Subcutaneous abdominal adipose tissue (tissue), 5 donors: ENCODE measurements around the gene CHST14.

ENCODE experiments used
- H3K27ac ChIP-seq: one replicate; pipeline ENCODE4 v1.7.0; 2013; ENCODE audit warnings: low read depth, mild to moderate bottlenecking, inconsistent platforms, low read length, moderate library complexity
- H3K27me3 ChIP-seq, 5 donors: one replicate each; pipeline ENCODE4 v1.7.0; 2013; ENCODE audit warnings: low read length in 5 of 5, inconsistent platforms in 1 of 5; ENCODE audit not compliant: control insufficient read depth in 5 of 5, insufficient read depth in 4 of 5
- H3K36me3 ChIP-seq, 5 donors: one replicate each; pipeline ENCODE4 v1.7.0; 2013; ENCODE audit warnings: low read length in 5 of 5; ENCODE audit not compliant: control insufficient read depth in 5 of 5, insufficient read depth in 5 of 5
- H3K4me1 ChIP-seq, 5 donors: one replicate each; pipeline ENCODE4 v1.7.0; 2013; ENCODE audit warnings: low read length in 5 of 5, mild to moderate bottlenecking in 3 of 5, moderate library complexity in 1 of 5; ENCODE audit not compliant: control insufficient read depth in 5 of 5, insufficient read depth in 5 of 5
- H3K4me3 ChIP-seq, 5 donors: one replicate each; pipeline ENCODE4 v1.7.0; 2013; ENCODE audit warnings: low read length in 5 of 5, low read depth in 1 of 5
- H3K9ac ChIP-seq, 5 donors: one replicate each; pipeline ENCODE4 v1.7.0; 2013; ENCODE audit warnings: low read length in 5 of 5, mild to moderate bottlenecking in 4 of 5, moderate library complexity in 3 of 5
- H3K9me3 ChIP-seq, 5 donors: one replicate each; pipeline ENCODE4 v1.7.0; 2013; ENCODE audit warnings: low read length in 5 of 5; ENCODE audit not compliant: control insufficient read depth in 5 of 5
- donor health status: healthy.
- donor health status: healthy.
- donor health status: healthy.
- donor health status: healthy.
- donor health status: healthy.

The CHST14 gene

GRCh38 chr15:40463279-40463678, 7.5 kb upstream of the CHST14 start:
- Histone ChIP-seq H3K9me3 (no peaks in the 10 kb centered on the region), H3K36me3 (peaks cover 0 to 81% (median 66%) of the 10 kb centered on the region in 5 donors), H3K27ac (no peak overlapping the region), H3K9ac (no peak overlapping the region), H3K27me3 (no peaks in the 10 kb centered on the region), H3K4me3 (no peak overlapping the region), H3K4me1 (peaks cover 0 to 6% (median 0%) of the 10 kb centered on the region in 5 donors)

DNA sequence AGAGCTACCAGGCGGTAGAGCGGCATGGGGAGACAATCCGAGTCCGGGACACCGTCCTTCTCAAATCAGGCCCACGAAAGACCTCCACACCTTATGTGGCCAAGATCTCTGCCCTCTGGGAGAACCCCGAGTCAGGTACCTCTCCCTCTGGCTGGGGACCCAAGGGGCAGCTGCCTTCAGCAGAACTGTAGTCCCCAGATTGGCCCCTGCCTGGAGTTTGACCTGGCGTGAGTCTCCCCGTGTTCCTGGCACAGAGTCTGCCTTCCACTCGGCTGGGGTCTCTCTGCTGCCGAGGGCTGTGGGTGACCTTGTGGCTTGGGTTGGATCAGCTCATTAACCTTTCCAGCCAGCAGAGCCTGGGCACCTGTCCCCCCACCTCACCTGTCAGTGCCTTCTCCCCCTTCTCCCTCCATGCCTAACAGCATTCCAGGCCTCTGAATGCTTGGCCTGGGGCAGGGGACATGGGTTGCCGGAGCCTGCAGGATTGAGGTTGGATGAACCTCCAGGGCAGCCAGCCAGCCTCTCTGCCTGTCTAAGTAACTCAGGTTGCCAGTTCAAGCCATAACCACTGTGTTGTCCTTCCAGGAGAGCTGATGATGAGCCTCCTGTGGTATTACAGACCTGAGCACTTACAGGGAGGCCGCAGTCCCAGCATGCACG, 6.8 kb upstream of the CHST14 start:
- Histone ChIP-seq H3K4me3 (no peak overlapping the region), H3K27ac (no peak overlapping the region), H3K4me1 (peaks cover 0 to 6% (median 0%) of the 10 kb centered on the region in 5 donors), H3K27me3 (no peaks in the 10 kb centered on the region), H3K9ac (no peak overlapping the region), H3K36me3 (peaks cover 0 to 76% (median 59%) of the 10 kb centered on the region in 5 donors), H3K9me3 (no peaks in the 10 kb centered on the region)

- Histone ChIP-seq H3K36me3 (peaks cover 0 to 70% (median 52%) of the 10 kb centered on the region in 5 donors), H3K27ac (no peak overlapping the region), H3K4me1 (peaks cover 0 to 8% (median under 1%) of the 10 kb centered on the region in 5 donors), H3K9me3 (no peaks in the 10 kb centered on the region), H3K9ac (no peak overlapping the region), H3K4me3 (no peak overlapping the region), H3K27me3 (no peaks in the 10 kb centered on the region)
Observed at GRCh38 chr15:40464595-40465185, 6.1 kb upstream of the CHST14 start.

DNA sequence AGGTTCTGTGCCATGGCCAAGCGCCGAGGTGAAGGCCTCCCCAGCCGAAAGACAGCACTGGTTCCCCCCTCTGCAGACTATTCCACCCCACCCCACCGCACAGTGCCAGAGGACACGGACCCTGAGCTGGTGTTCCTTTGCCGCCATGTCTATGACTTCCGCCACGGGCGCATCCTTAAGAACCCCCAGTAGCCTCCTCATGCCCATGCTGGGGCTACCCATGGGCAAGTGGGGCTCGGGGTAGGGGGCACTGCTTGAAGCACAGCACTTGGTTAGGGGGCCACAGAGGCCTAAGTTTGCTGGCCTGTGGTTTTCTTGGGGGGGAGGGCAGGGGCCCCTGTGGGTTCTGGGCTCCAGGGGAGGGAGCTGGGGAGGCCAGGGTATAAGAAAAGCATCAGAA, 4.8 kb upstream of the CHST14 start:
- Histone ChIP-seq H3K4me1 (peaks cover 4 to 17% (median 9%) of the 10 kb centered on the region in 5 donors), H3K27ac (no peak overlapping the region), H3K4me3 (no peak overlapping the region), H3K27me3 (no peaks in the 10 kb centered on the region), H3K36me3 (peaks cover 0 to 58% (median 45%) of the 10 kb centered on the region in 5 donors), H3K9ac (no peak overlapping the region), H3K9me3 (no peaks in the 10 kb centered on the region)

GRCh38 chr15:40466426-40467260, 4.1 kb upstream of the CHST14 start:
- H3K27ac ChIP-seq: no peak overlapping the region

DNA sequence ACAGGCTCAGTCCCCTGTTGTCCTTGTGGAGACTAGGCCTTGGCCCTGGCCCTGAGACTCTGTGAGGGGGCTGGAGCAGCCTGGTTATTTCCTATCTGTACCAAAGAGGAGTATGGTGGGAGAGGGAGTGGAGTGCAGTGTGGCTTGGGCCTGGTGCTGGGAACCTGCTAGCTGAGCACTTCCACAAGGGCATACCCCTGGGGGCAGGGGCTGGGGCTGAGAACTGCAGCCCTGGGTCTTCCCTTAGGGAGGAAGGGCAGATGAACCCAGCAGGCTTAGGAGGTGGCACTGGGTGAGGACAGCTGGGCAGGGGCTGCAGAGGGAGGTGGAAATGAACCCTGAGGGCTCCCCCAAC, 3.5 kb upstream of the CHST14 start:
- no peaks in the 10 kb centered on the region for H3K27me3 ChIP-seq
- peaks cover 4 to 28% (median 20%) of the 10 kb centered on the region in 5 donors for H3K4me1 ChIP-seq
- H3K9ac ChIP-seq: no peak overlapping the region
- no peaks in the 10 kb centered on the region for H3K9me3 ChIP-seq
- H3K36me3 ChIP-seq: peaks cover 0 to 50% (median 37%) of the 10 kb centered on the region in 5 donors
- H3K27ac ChIP-seq: no peak overlapping the region
- no peak overlapping the region for H3K4me3 ChIP-seq

More at GRCh38 chr15:40466426-40467260, 4.1 kb upstream of the CHST14 start:
- no peak overlapping the region for H3K4me3 ChIP-seq
- no peaks in the 10 kb centered on the region for H3K27me3 ChIP-seq
- peaks cover 0 to 56% (median 43%) of the 10 kb centered on the region in 5 donors for H3K36me3 ChIP-seq
- H3K9ac ChIP-seq: no peak overlapping the region
- H3K4me1 ChIP-seq: peaks cover 4 to 22% (median 14%) of the 10 kb centered on the region in 5 donors
- no peaks in the 10 kb centered on the region for H3K9me3 ChIP-seq

GRCh38 chr15:40468898-40469331, 1.9 kb upstream of the CHST14 start:
- Histone ChIP-seq H3K9me3 (no peaks in the 10 kb centered on the region), H3K4me1 (peaks cover 4 to 31% (median 22%) of the 10 kb centered on the region in 5 donors), H3K36me3 (peaks cover 0 to 35% (median 29%) of the 10 kb centered on the region in 5 donors), H3K27me3 (no peaks in the 10 kb centered on the region), H3K27ac (no peak overlapping the region), H3K4me3 (no peak overlapping the region), H3K9ac (no peak overlapping the region)

DNA sequence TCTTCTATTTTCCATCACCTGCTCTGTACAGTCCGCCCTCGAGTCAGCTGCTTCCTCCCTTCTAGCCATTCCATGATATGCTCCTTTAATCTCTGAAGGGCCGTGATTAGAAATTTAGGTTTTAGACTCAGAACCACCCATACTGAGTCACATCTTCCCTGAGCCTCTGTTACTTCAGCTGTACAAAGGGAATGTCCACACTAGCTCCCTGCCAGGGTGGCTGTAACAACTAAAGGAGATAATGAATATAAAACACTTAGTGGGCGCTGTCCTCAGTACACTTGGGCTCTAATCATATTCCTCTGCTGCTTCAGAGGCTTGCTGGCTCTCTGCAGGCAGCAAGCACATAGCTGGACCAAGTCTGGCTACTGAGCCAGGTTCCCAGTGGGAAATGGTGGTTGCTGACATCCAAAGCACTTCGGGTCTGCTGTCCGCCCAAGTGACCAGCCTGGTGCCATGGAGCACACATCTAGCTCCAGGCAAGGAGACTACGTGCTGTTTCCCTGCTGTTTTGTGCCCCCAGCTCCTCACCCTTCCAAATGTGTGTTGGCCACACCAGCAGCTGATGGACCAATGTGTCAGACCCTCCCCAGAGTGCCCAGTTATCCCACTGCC, 901 bp upstream of the CHST14 start:
- H3K9me3 ChIP-seq: no peaks in the 10 kb centered on the region
- H3K27me3 ChIP-seq: no peaks in the 10 kb centered on the region
- peaks cover 0 to 25% (median 20%) of the 10 kb centered on the region in 5 donors for H3K36me3 ChIP-seq

DNA sequence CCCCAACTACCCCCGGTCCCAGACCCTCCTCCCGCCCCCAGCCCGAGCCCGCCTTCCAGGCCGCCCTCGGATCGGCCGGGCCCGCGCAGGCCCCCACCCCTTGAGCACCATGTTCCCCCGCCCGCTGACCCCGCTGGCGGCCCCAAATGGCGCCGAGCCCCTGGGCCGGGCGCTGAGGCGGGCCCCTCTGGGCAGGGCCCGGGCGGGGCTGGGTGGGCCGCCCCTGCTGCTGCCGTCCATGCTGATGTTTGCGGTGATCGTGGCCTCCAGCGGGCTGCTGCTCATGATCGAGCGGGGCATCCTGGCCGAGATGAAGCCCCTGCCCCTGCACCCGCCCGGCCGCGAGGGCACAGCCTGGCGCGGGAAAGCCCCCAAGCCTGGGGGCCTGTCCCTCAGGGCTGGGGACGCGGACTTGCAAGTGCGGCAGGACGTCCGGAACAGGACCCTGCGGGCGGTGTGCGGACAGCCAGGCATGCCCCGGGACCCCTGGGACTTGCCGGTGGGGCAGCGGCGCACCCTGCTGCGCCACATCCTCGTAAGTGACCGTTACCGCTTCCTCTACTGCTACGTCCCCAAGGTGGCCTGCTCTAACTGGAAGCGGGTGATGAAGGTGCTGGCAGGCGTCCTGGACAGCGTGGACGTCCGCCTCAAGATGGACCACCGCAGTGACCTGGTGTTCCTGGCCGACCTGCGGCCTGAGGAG, 472 bp downstream of the CHST14 start:
- Histone ChIP-seq H3K27me3 (no peaks in the 10 kb centered on the region), H3K4me1 (peaks cover 4 to 31% (median 22%) of the 10 kb centered on the region in 5 donors), H3K36me3 (peaks cover 0 to 13% (median 9%) of the 10 kb centered on the region in 5 donors), H3K4me3 (peak overlapping the region; percentile 62 to 96 (median 88)), H3K9ac (peak overlapping the region in 4 of 5 donors; percentile 72 to 93 (median 82)), H3K27ac (no peak overlapping the region), H3K9me3 (no peaks in the 10 kb centered on the region)

More for the DNA sequence above, 901 bp upstream of the CHST14 start:
- Histone ChIP-seq H3K9ac (peak overlapping the region in 4 of 5 donors; percentile 69 to 87 (median 78)), H3K4me3 (peak overlapping the region; percentile 72 to 96 (median 86)), H3K4me1 (peaks cover 4 to 31% (median 22%) of the 10 kb centered on the region in 5 donors), H3K27ac (peak overlapping the region; percentile 79)
